Activated CD4-positive, alpha-beta memory T cell treated with anti-CD3 and anti-CD28 coated beads, Interleukin-2, amount 10 ng/mL, durations not matched to agents 7 days and 5 days (primary cell): ENCODE measurements around the gene TAS2R42. TPM values are rescaled to one million over a fixed set of nuclear protein-coding genes. Genes with fewer than 3 reads are reported as not detected.

ENCODE experiments used
- CTCF ChIA-PET: fragments of 350-600 bp; sonication (Branson Sonifier 250); formaldehyde crosslinking; loops from one replicate; lab custom pipeline; 2021; ENCODE audit warnings: antibody characterized with exemption, inconsistent platforms; lab: Charles Lee
- POLR2A ChIA-PET: fragments of 350-600 bp; sonication (Branson Sonifier 250); formaldehyde crosslinking; loops from one replicate; lab custom pipeline; 2021; ENCODE audit warnings: antibody characterized with exemption; lab: Charles Lee
- DNase-seq: peaks from one replicate; pipeline ENCODE4 v3.0.0-alpha.2; 2020
- H3K27ac Mint-ChIP-seq: one replicate; pipeline ENCODE4 v1.8.0; 2021; ENCODE audit warnings: mild to moderate bottlenecking, mixed read lengths
- H3K27me3 Mint-ChIP-seq: one replicate; pipeline ENCODE4 v1.8.0; 2021; ENCODE audit warnings: mixed read lengths
- H3K36me3 Mint-ChIP-seq: one replicate; pipeline ENCODE4 v1.8.0; 2021; ENCODE audit warnings: low read depth, mixed read lengths
- H3K4me1 Mint-ChIP-seq: one replicate; pipeline ENCODE4 v1.8.0; 2021; ENCODE audit warnings: mixed read lengths
- H3K4me3 Mint-ChIP-seq: one replicate; pipeline ENCODE4 v1.8.0; 2021; ENCODE audit warnings: mild to moderate bottlenecking, mixed read lengths
- H3K9me3 Mint-ChIP-seq: one replicate; pipeline ENCODE4 v1.8.0; 2021; ENCODE audit warnings: mixed read lengths
- total RNA-seq, 2 experiments: library from RNA; stranded (reverse); gene quantifications; one replicate each; pipeline ENCODE4 v1.2.3, GENCODE V29; 2021

TAS2R42 gene, protein sequence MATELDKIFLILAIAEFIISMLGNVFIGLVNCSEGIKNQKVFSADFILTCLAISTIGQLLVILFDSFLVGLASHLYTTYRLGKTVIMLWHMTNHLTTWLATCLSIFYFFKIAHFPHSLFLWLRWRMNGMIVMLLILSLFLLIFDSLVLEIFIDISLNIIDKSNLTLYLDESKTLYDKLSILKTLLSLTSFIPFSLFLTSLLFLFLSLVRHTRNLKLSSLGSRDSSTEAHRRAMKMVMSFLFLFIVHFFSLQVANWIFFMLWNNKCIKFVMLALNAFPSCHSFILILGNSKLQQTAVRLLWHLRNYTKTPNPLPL
- total RNA-seq = not detected

DNA sequence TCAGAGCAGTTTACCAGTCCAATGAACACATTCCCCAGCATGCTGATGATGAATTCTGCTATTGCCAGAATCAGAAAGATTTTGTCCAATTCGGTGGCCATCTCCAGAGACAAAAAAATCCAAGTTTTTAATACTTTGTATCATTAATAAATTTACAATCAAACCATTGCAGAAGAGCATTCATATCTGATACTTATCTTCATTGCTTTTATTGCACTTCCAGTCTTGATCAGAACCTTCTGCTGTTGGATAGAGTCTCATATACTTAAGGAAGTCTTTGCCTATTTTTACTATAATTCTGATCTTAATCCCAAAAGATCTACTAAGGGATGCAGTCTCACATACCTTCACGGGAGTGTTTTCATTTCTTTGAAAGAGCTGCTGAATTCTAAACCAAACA lies at the start of gene TAS2R42:
TSS of gene TAS2R42 (minus strand) at position 101 of the 400 bp plus-strand sequence. CDS start at position 101, 0 bp downstream.
- no peaks in the 10 kb centered on the region for H3K9me3 Mint-ChIP-seq
- ChIA-PET CTCF (interaction anchor here (1.6 kb wide), 1 partner anchor 13 kb away, joined by 3 read pairs; no protein-coding TSS in a partner anchor), POLR2A (no interaction called here)
- H3K4me3 Mint-ChIP-seq = no peak within 1 kb of the TSS
- peaks cover 6% of the 10 kb centered on the region for H3K27me3 Mint-ChIP-seq
- no peak within 1 kb of the TSS for H3K27ac Mint-ChIP-seq
- no peaks in the 10 kb centered on the region for H3K36me3 Mint-ChIP-seq
- no peak for DNase-seq
- peaks cover 2% of the 10 kb centered on the region for H3K4me1 Mint-ChIP-seq

DNA sequence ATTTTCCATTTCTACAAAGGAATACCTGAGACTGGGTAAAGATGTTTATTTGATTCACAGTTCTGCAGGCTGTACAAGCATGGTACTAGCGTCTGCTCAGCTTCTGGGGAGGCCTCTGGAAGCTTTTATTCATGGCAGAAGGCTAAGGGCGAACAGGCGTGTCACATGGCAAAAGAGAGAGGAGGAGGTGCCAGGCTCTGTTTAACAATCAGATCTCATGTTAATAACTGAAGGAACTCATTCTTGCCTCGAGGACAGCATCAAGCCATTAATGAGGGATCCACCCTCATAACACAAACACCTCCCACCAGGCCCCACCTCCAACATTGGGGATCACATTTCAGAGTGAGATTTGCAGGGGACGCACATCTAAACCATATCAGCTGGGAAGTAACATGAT lies 46.8 kb upstream of the TAS2R42 start:
- Mint-ChIP-seq H3K9me3 (no peaks in the 10 kb centered on the region), H3K4me3 (no peak overlapping the region), H3K27me3 (no peaks in the 10 kb centered on the region), H3K4me1 (no peaks in the 10 kb centered on the region), H3K36me3 (no peaks in the 10 kb centered on the region), H3K27ac (no peak overlapping the region)
- no peak for DNase-seq
- POLR2A ChIA-PET = no interaction called here
- CTCF ChIA-PET = interaction anchor here (0.9 kb wide), 1 partner anchor 9 kb away, joined by 4 read pairs; no protein-coding TSS in a partner anchor

DNA sequence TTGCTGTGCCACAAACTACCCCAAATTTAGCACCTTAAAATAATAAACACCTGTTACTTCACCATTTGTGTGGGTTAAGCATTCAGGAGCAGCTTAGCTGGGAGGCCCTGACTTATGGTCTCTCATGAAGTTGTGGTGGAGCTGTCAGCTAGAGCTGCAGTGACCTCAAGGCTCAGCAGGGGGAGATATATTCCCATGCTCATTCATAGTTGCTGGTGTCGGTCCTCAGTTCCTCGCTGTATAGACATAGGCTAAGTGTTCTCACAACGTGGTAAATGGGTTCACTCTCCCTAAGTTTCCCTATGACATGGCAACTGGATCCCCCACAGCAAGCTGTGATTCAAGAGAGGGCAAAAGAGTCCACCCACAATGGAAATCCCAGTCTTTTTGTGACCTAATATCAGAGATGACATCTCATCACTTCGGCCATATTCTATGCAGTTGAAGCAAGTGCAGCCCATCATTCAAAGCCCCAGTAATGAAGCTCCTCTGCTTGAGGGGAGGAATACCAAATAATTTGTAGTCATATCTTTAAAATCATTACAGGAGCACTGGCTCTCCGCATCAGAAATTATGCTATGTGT lies 41.7 kb upstream of the TAS2R42 start:
- H3K4me1 Mint-ChIP-seq = no peaks in the 10 kb centered on the region
- POLR2A ChIA-PET = no interaction called here
- DNase-seq = peak; percentile 35
- no peak overlapping the region for H3K27ac Mint-ChIP-seq
- CTCF ChIA-PET = interaction anchor here (0.9 to 3.2 kb wide), 6 partner anchors 16 to 259 kb away, joined by 3 to 17 read pairs (median 3); partner anchors contain the start of gene SMIM10L1
- H3K9me3 Mint-ChIP-seq = no peaks in the 10 kb centered on the region
- no peaks in the 10 kb centered on the region for H3K36me3 Mint-ChIP-seq
- no peak overlapping the region for H3K4me3 Mint-ChIP-seq
- peaks cover 6% of the 10 kb centered on the region for H3K27me3 Mint-ChIP-seq

DNA sequence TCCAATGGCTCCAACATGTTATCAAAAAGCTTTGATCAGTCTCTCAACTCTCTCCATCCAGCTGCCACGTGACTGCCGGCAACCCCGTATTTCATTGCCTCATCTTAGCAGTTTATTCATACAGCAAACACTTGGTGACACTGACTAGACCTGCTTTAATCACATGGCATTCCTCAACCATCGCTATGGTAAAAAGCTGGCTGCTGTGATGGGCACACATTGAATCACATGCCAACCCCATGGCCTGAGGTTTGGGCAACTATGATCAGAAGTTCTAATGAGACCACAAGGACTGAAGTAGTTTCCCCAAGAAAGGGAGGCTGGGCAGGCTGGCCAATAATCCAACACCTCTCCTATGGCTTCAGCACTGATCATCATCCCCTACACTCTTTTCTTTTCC lies 40.6 kb upstream of the TAS2R42 start:
- Mint-ChIP-seq H3K4me1 (no peaks in the 10 kb centered on the region), H3K9me3 (no peaks in the 10 kb centered on the region), H3K36me3 (no peaks in the 10 kb centered on the region), H3K27ac (no peak overlapping the region), H3K4me3 (no peak overlapping the region), H3K27me3 (peaks cover 8% of the 10 kb centered on the region)
- DNase-seq = no peak
- CTCF ChIA-PET = interaction anchor here (1.1 to 3.2 kb wide), 2 partner anchors 17 to 260 kb away, joined by 3 to 17 read pairs; no protein-coding TSS in a partner anchor
- POLR2A ChIA-PET = no interaction called here

DNA sequence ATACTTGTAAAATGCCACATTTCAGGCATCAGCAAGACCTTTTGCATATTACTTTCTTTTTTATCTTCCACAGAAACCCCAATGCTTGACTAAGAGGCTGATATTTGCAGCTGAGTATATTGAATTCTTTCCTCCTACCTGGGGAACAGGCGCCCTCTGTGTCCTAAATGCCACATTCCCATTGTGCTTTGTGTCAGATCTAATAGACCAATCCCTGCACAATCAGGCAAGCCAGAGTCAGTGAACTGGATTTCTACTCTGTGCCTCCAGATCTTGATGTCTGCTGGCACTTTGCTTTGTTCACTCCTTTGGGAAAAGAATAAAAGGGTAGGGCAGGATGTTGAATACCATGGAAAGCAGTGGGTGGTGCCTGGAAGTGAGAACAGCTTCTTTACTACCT lies 22.4 kb upstream of the TAS2R42 start:
- H3K27me3 Mint-ChIP-seq = no peaks in the 10 kb centered on the region
- no peak overlapping the region for H3K4me3 Mint-ChIP-seq
- no peaks in the 10 kb centered on the region for H3K4me1 Mint-ChIP-seq
- H3K36me3 Mint-ChIP-seq = no peaks in the 10 kb centered on the region
- H3K9me3 Mint-ChIP-seq = no peaks in the 10 kb centered on the region
- H3K27ac Mint-ChIP-seq = no peak overlapping the region
- CTCF ChIA-PET = no interaction called here
- POLR2A ChIA-PET = no interaction called here
- no peak for DNase-seq

DNA sequence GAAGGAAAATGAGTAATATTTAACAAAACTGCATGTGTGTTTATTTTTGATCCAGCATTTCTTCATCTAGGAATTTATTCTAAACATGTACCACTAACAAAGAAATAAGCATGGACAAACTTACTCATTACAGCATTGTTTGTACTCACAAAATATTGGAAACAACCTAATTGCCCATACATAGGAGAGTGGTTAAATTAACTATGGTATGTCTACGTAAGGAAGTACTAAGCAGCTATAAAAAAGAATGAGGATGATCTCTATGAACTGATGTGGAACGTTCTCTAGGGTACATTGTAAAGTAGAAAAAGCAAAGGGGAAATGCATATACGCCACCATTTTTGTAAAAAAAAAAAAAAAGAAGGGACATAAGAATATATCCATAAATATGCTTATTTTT lies 17.4 kb upstream of the TAS2R42 start:
- Mint-ChIP-seq H3K4me3 (no peak overlapping the region), H3K4me1 (no peaks in the 10 kb centered on the region), H3K36me3 (no peaks in the 10 kb centered on the region), H3K9me3 (no peaks in the 10 kb centered on the region), H3K27ac (no peak overlapping the region), H3K27me3 (no peaks in the 10 kb centered on the region)
- POLR2A ChIA-PET = no interaction called here
- CTCF ChIA-PET = no interaction called here
- DNase-seq = no peak

DNA sequence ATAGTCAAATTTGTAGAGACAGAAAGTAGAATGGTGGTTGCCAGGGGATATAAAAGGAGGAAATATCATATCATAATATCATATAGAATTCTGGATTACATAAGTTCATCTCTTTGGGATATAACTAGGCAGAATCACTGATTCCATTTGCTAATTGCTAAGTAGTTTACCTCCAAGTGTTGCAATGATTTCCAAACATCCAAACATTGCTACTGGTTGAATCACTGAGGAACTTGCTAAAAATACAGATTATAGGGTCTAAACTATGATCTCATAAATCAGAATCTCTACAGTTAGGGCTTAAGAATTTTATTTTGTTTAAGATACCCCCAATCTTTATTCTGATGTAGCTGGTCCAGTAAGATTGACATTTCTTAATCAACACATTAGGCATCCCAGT lies 16.1 kb upstream of the TAS2R42 start:
- H3K36me3 Mint-ChIP-seq = no peaks in the 10 kb centered on the region
- H3K9me3 Mint-ChIP-seq = no peaks in the 10 kb centered on the region
- H3K27me3 Mint-ChIP-seq = no peaks in the 10 kb centered on the region
- H3K4me1 Mint-ChIP-seq = no peaks in the 10 kb centered on the region
- no peak overlapping the region for H3K4me3 Mint-ChIP-seq
- DNase-seq = no peak
- ChIA-PET CTCF (no interaction called here), POLR2A (no interaction called here)
- no peak overlapping the region for H3K27ac Mint-ChIP-seq

DNA sequence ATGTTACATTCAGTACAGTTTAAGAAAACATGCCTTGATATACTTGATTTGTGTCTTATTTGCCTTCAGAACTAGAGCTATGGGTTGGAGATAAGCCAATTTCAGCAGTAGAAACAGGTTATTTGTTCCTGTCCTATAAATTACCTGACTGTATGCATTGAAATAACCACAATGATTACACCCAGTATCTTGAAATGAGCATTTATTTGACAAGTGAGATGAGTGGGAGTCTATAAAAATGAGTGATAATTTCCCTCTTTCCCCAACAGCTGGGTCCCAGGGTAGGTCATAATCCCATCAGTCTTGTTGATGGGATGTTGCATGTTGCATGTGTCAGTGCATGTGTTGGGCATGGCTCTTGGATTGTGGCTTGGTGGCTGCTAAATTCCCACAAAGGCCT lies 3.7 kb downstream of the TAS2R42 start:
- DNase-seq = no peak
- H3K4me3 Mint-ChIP-seq = no peak overlapping the region
- no peak overlapping the region for H3K27ac Mint-ChIP-seq
- no peaks in the 10 kb centered on the region for H3K9me3 Mint-ChIP-seq
- H3K36me3 Mint-ChIP-seq = no peaks in the 10 kb centered on the region
- CTCF ChIA-PET = no interaction called here
- H3K27me3 Mint-ChIP-seq = no peaks in the 10 kb centered on the region
- POLR2A ChIA-PET = interaction anchor here (1.3 kb wide), 1 partner anchor 11 kb away, joined by 3 read pairs; no protein-coding TSS in a partner anchor
- peaks cover 2% of the 10 kb centered on the region for H3K4me1 Mint-ChIP-seq

DNA sequence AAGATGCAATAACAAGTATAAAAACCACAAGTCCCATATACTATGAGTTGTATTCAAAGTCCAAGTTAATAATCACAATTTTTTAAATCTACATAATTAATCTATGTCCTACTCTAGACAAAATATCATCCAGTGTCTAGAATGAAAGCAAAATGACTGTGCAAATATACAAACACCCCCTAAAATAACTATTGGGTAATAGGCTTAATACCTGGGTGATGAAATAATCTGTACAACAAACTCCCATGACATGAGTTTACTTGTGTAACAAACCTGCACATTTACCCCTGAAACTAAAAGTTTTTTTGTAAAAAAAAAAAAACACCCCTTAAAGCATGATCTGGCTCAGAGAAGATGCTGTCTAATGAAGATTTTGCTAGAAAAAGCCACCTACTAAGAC lies 4.2 kb downstream of the TAS2R42 start:
- Mint-ChIP-seq H3K4me3 (no peak overlapping the region), H3K27ac (no peak overlapping the region), H3K36me3 (peaks cover 3% of the 10 kb centered on the region), H3K27me3 (no peaks in the 10 kb centered on the region), H3K9me3 (no peaks in the 10 kb centered on the region), H3K4me1 (peaks cover 2% of the 10 kb centered on the region)
- no peak for DNase-seq
- ChIA-PET CTCF (no interaction called here), POLR2A (interaction anchor here (2.4 kb wide), 1 partner anchor 11 kb away, joined by 10 read pairs; the partner anchor contains the start of gene SMIM10L1)

DNA sequence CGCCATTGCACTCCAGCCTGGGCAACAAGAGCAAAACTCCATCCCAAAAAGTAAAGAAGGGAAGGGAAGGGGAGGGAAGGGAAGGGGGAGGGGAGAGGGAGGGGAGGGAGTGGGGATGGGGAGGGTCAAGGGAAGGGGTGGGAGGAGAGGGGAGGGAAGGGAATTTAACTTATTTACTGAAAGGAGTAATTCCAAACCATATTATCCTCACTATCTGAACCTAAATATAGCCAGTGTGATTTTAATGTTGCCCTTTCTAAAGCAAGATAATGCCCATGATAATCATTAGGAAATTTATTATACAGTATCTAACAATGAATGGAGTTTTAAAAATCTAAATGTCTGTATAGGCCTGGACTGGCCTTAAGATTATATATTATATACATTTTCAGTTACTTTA lies 8.5 kb downstream of the TAS2R42 start:
- ChIA-PET POLR2A (no interaction called here), CTCF (no interaction called here)
- Mint-ChIP-seq H3K4me1 (peaks cover 5% of the 10 kb centered on the region), H3K4me3 (no peak overlapping the region), H3K27me3 (no peaks in the 10 kb centered on the region), H3K36me3 (peaks cover 21% of the 10 kb centered on the region), H3K27ac (no peak overlapping the region), H3K9me3 (no peaks in the 10 kb centered on the region)
- DNase-seq = no peak

DNA sequence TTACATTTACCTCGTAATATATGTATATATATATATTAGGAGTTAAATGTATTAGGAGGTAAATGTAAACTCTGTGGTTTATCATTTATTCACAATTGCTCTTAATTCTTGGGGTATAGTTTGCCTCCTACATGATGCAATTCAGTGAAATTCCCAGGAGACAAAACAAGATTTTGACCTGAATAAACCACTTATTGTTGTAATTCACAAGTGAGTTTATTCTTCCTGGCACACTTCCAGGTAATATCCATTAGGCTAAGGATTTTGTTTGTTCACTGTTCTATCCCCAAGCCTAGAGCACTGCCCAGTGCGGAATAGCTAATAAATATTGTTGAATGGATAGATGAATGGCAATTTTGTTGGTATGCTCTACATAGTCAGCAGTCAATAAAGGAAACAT lies 12.7 kb downstream of the TAS2R42 start:
- H3K9me3 Mint-ChIP-seq = no peaks in the 10 kb centered on the region
- no peak overlapping the region for H3K27ac Mint-ChIP-seq
- peaks cover 45% of the 10 kb centered on the region for H3K36me3 Mint-ChIP-seq
- no peak for DNase-seq
- ChIA-PET CTCF (no interaction called here), POLR2A (interaction anchor here (0.6 kb wide), 1 partner anchor 484 kb away, joined by 4 read pairs; no protein-coding TSS in a partner anchor)
- no peaks in the 10 kb centered on the region for H3K27me3 Mint-ChIP-seq
- H3K4me3 Mint-ChIP-seq = no peak overlapping the region
- peaks cover 40% of the 10 kb centered on the region for H3K4me1 Mint-ChIP-seq

DNA sequence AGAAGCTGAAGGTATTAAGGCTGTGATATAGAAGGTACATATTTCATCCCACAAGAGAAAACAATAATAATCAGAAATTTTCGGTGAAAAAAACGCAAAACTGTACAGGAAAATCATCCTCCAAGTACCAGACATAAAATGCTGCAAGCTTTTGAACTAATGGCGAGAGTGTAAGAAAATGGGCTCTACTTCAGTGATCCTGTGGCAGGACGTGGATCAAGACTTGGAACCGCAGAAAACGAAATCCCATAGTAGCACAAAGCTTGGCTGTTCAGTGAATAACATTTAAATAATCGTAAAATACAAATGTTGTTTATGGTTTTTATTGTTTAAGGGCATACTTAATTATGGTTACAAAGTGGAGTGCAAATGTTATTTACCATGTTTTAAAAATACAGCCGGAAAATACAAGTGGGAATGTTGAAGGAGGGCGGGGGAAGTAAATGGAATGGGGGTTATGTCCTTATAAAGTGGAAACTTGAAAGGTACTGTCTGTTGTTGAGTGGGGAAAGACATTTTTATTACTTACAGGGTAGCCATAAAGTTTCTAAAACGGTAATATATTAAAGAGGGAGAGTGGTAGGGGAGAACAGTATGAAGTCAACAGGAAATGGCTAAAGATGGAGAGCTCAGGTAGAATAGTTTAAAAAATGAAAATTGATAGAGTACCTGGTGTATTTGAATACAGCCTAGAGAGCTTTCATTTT lies 14.6 kb downstream of the TAS2R42 start:
- H3K27ac Mint-ChIP-seq = peak overlapping the region; percentile 96
- peaks cover 53% of the 10 kb centered on the region for H3K36me3 Mint-ChIP-seq
- ChIA-PET POLR2A (interaction anchor here (0.8 to 2.5 kb wide), 22 partner anchors 9 to 959 kb away, joined by 3 to 19 read pairs (median 5); partner anchors contain the start of genes ETV6, GABARAPL1, MAGOHB and PRR4), CTCF (interaction anchor here (1.4 to 2.0 kb wide), 4 partner anchors 14 to 422 kb away, joined by 3 to 8 read pairs (median 5); no protein-coding TSS in a partner anchor)
- no peaks in the 10 kb centered on the region for H3K9me3 Mint-ChIP-seq
- peaks cover 49% of the 10 kb centered on the region for H3K4me1 Mint-ChIP-seq
- peak overlapping the region; percentile 91 for H3K4me3 Mint-ChIP-seq
- no peaks in the 10 kb centered on the region for H3K27me3 Mint-ChIP-seq
- DNase-seq = no peak
